HG03558 (cell line): ENCODE results near the gene GRHL3.

ENCODE experiments used
- ATAC-seq: cut with Tn5 transposase; IDR thresholded peaks from one replicate; pipeline ENCODE4 v1.9.1; 2021; ENCODE audit warnings: moderate number of reproducible peaks; ENCODE audit not compliant: unreplicated experiment; ENCODE audit errors: extremely low read depth

Gene GRHL3

GRCh38 chr1:24292887-24293286 is 26.3 kb upstream of the GRHL3 start:
- no peak for ATAC-seq

GRCh38 chr1:24293392-24294227 is 25.5 kb upstream of the GRHL3 start:
- no peak for ATAC-seq

GRCh38 chr1:24294228-24294672 is 24.9 kb upstream of the GRHL3 start:
- ATAC-seq: no peak

- no peak for ATAC-seq
Observed at GRCh38 chr1:24294716-24295371, 24.3 kb upstream of the GRHL3 start.

DNA sequence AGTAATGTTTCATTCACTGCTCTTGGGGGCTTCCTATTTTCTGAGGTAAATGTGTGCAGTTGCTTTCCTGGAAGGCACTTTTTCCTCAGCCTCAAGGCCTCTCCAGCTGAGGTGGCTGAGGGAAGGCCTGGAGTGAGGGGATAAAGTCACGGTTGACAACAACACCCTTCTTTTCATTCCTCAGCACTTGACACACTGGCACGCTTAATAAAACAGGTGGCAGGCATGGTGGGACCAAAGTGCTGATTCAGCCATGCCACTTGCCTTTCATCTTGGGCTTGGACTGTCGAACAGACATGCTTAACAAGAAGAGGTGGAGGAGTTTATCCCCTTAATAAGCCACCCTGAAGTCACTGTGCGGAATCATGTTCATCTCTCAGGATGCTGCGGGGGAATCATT is 23.6 kb upstream of the GRHL3 start:
- ATAC-seq: no peak

DNA sequence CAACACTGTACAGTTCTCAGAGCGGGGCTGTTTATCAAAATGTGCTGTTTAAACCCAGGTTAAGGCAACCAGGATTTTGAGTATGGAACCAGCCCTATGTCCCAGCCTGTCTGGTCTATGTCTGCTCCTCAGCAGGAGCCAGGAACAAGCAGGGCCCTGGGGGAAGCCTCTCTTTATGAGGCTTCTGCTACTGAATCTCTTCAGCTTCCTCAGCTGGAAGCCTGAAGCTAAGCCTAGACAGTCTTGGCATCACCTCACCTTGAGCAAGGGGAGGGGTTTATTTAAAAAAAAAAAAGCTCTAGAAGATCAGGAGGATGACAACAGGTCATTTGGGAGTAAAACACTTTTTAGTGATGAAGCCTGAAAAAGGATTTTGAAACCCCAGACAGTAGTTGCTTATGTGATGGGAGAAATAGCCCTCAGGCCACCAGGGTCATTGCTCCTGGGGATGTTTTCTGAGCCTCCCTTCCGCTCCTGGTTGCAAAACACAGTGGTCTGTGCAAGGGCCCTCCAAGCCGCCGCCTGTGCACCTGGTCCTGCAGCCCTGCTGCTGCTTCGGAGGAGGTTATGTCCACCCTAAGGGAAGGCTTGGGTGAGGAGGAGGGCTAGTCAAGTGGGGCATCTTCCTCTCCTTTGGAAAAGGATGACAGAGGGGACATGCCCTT is 21.8 kb upstream of the GRHL3 start:
- ATAC-seq: no peak

GRCh38 chr1:24297852-24298232 is 21.3 kb upstream of the GRHL3 start:
- no peak for ATAC-seq

DNA sequence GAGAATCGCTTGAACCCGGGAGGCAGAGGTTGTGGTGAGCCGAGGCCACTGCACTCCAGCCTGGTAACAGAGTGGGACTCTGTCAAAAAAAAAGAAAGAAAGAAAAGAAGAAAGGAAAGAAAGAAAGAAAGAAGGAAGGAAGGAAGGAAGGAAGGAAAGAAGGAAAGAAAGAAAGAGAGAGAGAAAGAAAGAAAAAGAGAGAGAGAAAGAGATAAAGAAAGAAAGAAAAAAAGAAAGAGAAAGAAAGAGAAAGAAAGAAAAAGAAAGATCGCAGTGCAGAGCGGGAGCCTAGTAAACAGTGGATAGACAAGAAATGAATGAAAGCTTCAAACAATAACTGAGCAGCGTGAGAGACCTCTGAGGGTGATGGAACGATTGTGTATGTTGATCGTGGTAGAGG is 20.6 kb upstream of the GRHL3 start:
- no peak for ATAC-seq

DNA sequence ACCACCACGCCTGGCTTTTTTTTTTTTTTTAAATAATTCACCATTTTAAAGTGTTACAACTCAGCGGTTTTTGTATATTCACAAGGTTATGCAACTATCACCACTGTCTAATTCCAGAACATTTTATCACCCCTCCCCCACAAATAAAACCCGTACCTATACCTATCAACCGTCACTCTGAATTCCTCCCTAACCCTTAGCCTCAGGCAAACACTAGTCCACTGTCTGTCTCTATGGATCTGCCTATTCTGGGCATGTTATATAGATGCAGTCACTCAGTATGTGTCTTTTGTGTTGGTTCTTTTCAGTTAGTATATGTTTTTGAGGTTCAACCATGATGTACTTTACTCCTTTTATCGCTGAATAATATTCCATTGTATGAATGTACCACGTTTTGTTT is 19.3 kb upstream of the GRHL3 start:
- ATAC-seq: no peak

DNA sequence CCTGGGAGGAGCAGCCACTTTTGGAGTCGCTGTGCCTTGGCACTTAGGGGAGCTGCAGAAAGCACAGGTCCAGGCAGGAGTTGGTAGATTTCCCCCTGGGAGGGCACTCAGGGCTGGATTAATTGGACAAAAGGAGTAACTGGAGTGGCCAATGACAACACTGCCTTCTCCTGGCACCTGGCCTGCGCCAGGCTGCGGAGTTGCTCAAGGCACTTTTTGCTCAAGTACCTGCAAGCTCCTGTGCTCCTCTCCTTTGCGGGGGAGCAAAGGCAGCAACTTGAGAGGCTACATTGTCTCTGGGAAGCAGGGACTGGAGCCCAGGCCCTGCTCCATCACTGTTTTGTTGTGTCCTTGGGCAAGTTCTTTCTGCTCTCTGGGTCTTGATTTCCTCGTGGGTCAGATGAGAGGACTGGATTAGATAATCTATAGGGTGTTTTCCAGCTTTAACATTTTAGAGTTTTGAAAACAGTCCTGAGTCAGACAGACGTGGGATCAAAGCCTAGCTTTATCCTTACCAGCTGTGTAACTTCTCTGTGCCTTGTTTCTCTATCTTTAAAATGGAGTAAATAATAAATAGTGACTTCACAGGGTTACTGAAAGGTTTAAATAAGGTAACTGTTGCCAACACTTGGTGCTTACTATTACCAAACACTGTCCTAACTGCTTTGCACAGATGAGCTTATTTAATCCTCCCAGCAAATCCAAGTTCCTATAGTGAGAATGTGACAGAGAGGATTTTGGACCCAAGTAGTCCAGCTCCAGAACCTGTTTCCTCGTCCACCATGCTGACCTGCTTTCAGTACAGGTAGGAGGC is 18.0 kb upstream of the GRHL3 start:
- no peak for ATAC-seq

GRCh38 chr1:24301785-24302175 is 17.4 kb upstream of the GRHL3 start:
- ATAC-seq: no peak

GRCh38 chr1:24302209-24302611 is 16.9 kb upstream of the GRHL3 start:
- no peak for ATAC-seq

GRCh38 chr1:24303600-24303999 is 15.6 kb upstream of the GRHL3 start:
- no peak for ATAC-seq

DNA sequence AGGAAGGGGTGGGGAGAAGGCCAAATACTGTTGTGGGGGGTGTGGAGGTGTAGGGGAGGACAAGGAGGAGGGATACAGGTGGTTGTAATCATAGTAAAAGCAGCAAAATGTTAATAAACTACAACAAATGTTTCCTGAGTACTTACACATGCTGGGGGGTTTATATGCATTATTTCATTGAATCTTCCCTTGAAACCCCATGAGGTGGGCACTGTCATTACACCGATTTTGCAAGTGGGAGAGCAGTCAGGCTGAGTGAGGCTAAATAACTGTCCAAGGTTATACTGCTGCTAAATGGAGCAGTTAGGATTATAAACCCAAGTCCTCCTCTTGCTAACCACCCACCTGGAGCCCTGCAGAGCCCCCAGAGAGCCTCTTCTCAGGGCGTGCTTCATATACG is 14.4 kb upstream of the GRHL3 start:
- ATAC-seq: no peak

DNA sequence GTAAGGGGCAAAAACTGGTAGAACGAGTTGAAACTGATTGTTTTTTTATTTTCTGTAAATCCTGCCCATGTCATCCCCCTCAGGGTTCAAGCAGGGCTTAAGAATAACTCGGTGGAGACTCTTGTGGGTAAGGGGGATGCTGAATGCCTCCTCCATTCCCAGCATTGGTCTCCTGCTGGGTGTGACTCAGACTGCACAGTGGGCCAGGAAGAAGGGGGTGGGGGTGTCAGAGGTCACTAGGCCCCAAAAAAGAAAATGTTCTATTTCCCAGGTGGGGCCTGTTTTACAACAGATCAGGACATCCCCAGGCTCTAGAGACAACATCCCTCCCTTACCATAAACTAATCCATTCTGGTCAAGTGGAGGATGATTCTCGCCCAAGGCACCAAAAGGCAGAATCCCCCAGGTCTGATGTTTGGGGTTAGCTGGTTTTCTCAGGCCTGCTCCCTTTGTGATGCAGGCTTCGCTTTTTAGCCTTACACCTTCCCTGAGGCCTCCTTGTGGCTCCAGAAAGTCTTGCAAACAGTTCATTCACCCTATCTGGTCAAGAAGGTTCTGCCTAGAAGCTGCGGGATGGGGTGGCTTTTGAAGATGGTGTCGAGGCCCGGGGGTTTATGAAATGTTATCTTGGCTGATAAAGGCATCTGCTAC is 10.7 kb upstream of the GRHL3 start:
- ATAC-seq: no peak

DNA sequence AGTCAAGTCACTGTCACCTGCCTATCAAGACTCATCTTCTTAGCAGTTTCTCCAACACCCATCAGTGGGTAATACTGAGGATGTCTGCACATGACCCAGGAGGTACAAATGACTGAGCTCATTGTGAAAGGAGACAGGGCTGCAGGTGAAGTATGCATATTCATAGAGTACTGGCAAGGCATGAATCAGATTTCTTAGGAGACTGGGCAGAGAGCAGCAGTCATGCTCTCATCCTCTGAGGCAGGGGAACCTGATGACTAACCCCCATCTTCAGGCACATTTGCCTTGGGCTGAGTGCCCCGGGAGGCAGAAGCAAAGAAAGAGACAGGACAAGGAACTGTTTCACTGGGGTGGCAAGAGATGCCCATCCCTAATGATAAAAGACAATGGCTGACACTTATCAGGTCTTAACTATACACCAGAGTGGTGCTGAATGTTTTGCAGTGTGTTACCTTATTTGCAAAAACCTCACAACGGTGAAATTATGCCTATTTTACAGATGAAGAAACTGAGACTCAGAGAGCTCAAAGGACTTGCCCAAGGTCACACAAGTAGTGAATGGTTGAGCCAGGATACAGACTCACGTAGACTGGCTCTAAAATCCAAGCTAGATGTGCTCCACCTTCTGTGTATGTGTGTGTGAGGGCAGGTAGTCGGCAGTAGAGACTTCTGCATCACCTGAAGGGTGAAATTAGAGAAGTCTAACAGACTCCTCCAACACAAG is 9.2 kb upstream of the GRHL3 start:
- ATAC-seq: no peak

- no peak for ATAC-seq
Observed at GRCh38 chr1:24311234-24311633, 7.9 kb upstream of the GRHL3 start.

DNA sequence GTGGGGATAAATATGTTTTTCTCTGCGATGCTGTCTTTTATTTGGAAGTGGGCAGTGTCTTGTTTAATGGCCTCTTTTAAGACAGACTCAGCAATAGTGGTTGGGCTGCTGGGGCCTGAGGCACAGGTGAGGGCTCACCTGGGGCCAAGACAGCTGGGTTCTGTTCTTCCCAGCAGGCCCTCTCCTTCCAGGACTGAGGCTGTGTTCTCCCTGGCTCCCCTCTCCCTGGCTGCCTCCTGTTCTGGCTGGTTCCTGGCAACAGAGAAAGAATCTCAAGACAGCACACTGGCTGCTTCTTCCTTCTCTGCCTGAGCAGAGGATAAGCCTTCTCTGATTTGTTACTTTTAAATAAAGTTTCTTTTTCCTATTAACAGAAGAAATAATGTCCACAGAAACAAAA is 7.4 kb upstream of the GRHL3 start:
- ATAC-seq: no peak

DNA sequence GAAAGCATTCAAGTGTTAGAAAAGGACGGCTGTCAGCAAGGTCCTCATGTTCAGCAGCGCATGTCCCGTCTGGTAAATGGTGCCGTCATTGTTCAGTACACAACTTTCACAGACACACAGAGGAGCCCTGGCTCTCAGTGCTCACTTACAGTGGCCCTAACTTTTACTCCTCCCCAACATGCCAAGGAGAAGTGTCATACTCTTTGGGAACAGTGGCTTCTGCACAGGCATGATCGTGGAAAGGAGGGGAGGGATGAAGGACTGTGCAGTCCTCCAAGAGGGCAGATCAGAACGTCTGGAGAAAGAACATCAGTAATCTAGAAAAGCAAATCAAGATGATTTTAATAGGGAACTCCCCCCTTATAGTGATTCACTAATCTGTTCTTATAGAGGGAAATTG is 3.8 kb upstream of the GRHL3 start:
- no peak for ATAC-seq
